ENCODE data around the gene YTHDF1.

Gene YTHDF1

GRCh38 chr20:63258781-63259180 lies 42.9 kb upstream of the YTHDF1 start:
- no peak for DNase-seq
- no peak overlapping the region for H2BK120ac ChIP-seq (ENCODE audit: low read depth, low read length)
- no peak overlapping the region for H3K14ac ChIP-seq (ENCODE audit: low read length in 2 of 2)
- WGBS = 70% methylated on average over 8 of the region's 8 CpGs
- H3K4ac ChIP-seq (ENCODE audit: low read depth in 1 of 2, low read length in 2 of 2) = no peak overlapping the region
- no peak overlapping the region for H3K4me3 ChIP-seq (ENCODE audit: insufficient read depth in 1 of 2, low read depth in 1 of 2, low read length in 2 of 2)
- no peak overlapping the region for H3K4me2 ChIP-seq (ENCODE audit: low read length, poor library complexity, severe bottlenecking)
- no peaks in the 10 kb centered on the region for H3K9me3 ChIP-seq (ENCODE audit: control insufficient read depth, low read length)
- H3K79me1 ChIP-seq (replicated peaks; ENCODE audit: low read length, poor library complexity, severe bottlenecking) = peaks cover 4% of the 10 kb centered on the region
- H4K91ac ChIP-seq (ENCODE audit: low read length) = no peak overlapping the region
- no peak overlapping the region for H2AK5ac ChIP-seq (ENCODE audit: low read length, severe bottlenecking)
- H2BK15ac ChIP-seq (ENCODE audit: low read depth, poor library complexity, severe bottlenecking) = no peak overlapping the region
- H3K9ac ChIP-seq (ENCODE audit: low read length) = no peak overlapping the region
- H2BK12ac ChIP-seq (ENCODE audit: low read length in 2 of 2) = no peak overlapping the region
- no peak overlapping the region for H4K8ac ChIP-seq (ENCODE audit: low read length)
- no peak overlapping the region for H3K27ac ChIP-seq (ENCODE audit: low read length, poor library complexity, severe bottlenecking)
- no peak overlapping the region for H2AFZ ChIP-seq (ENCODE audit: low read depth, low read length)
- H3K36me3 ChIP-seq (ENCODE audit: control insufficient read depth in 1 of 2, insufficient read depth in 2 of 2, low read depth in 1 of 2, low read length in 2 of 2) = peaks cover 0 to 38% of the 10 kb centered on the region in 2 experiments
- no peak overlapping the region for H2BK5ac ChIP-seq (ENCODE audit: low read depth, low read length, poor library complexity, severe bottlenecking)
- H3K27me3 ChIP-seq (ENCODE audit: control insufficient read depth in 1 of 2, insufficient read depth in 1 of 2, low read length in 2 of 2) = peaks cover 14 to 90% of the 10 kb centered on the region in 2 experiments
- no peak overlapping the region for H3K23ac ChIP-seq (ENCODE audit: low read length in 2 of 2)
- no peak overlapping the region for H3K18ac ChIP-seq (ENCODE audit: low read depth in 1 of 2, low read length in 2 of 2)
- peaks cover 54% of the 10 kb centered on the region for H3K4me1 ChIP-seq (ENCODE audit: control insufficient read depth, insufficient read depth, low read depth, low read length)

- Histone ChIP-seq H4K91ac (ENCODE audit: low read length) (no peak overlapping the region), H2BK120ac (ENCODE audit: low read depth, low read length) (no peak overlapping the region), H3K9me3 (ENCODE audit: control insufficient read depth, low read length) (no peaks in the 10 kb centered on the region), H3K4me2 (ENCODE audit: low read length, poor library complexity, severe bottlenecking) (no peak overlapping the region), H2BK15ac (ENCODE audit: low read depth, poor library complexity, severe bottlenecking) (no peak overlapping the region), H3K14ac (ENCODE audit: low read length in 2 of 2) (no peak overlapping the region), H3K36me3 (ENCODE audit: control insufficient read depth in 1 of 2, insufficient read depth in 2 of 2, low read depth in 1 of 2, low read length in 2 of 2) (peaks cover 0 to 38% of the 10 kb centered on the region in 2 experiments), H3K4me1 (ENCODE audit: control insufficient read depth, insufficient read depth, low read depth, low read length) (peaks cover 61% of the 10 kb centered on the region), H2BK5ac (ENCODE audit: low read depth, low read length, poor library complexity, severe bottlenecking) (no peak overlapping the region), H2BK12ac (ENCODE audit: low read length in 2 of 2) (no peak overlapping the region), H3K27me3 (ENCODE audit: control insufficient read depth in 1 of 2, insufficient read depth in 1 of 2, low read length in 2 of 2) (peaks cover 19 to 91% of the 10 kb centered on the region in 2 experiments), H4K8ac (ENCODE audit: low read length) (no peak overlapping the region), H3K18ac (ENCODE audit: low read depth in 1 of 2, low read length in 2 of 2) (no peak overlapping the region), H3K4ac (ENCODE audit: low read depth in 1 of 2, low read length in 2 of 2) (no peak overlapping the region), H3K9ac (ENCODE audit: low read length) (no peak overlapping the region), H3K23ac (ENCODE audit: low read length in 2 of 2) (no peak overlapping the region), H2AK5ac (ENCODE audit: low read length, severe bottlenecking) (no peak overlapping the region), H3K27ac (ENCODE audit: low read length, poor library complexity, severe bottlenecking) (no peak overlapping the region), H3K4me3 (ENCODE audit: insufficient read depth in 1 of 2, low read depth in 1 of 2, low read length in 2 of 2) (no peak overlapping the region), H3K79me1 (replicated peaks; ENCODE audit: low read length, poor library complexity, severe bottlenecking) (peaks cover 4% of the 10 kb centered on the region), H2AFZ (ENCODE audit: low read depth, low read length) (no peak overlapping the region)
- no peak for DNase-seq
- WGBS = 92% methylated on average over 10 of the region's 13 CpGs
These were observed 41.7 kb upstream of the YTHDF1 start for GRCh38 chr20:63257629-63258028.

DNA sequence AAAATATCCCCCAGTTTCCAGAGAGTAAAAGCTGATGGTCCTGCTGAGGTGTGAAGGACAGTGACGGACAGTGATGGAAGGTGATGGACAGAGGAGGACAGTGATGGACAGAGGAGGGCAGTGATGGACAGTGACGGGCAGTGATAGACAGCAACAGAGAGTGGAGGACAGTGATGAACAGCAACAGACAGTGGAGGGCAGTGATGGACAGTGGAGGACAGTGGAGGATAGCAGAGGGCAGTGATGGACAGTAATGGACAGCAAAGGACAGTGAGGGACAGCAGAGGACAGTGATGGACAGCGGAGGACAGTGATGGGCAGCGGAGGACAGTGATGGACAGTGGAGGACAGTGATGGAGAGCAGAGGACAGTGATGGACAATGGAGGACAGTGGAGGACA lies 41.0 kb upstream of the YTHDF1 start:
- H2BK15ac ChIP-seq (ENCODE audit: low read depth, poor library complexity, severe bottlenecking) = no peak overlapping the region
- no peak overlapping the region for H3K23ac ChIP-seq (ENCODE audit: low read length in 2 of 2)
- H3K27me3 ChIP-seq (ENCODE audit: control insufficient read depth in 1 of 2, insufficient read depth in 1 of 2, low read length in 2 of 2) = peaks cover 25 to 93% of the 10 kb centered on the region in 2 experiments
- no peak overlapping the region for H2BK5ac ChIP-seq (ENCODE audit: low read depth, low read length, poor library complexity, severe bottlenecking)
- H3K36me3 ChIP-seq (ENCODE audit: control insufficient read depth in 1 of 2, insufficient read depth in 2 of 2, low read depth in 1 of 2, low read length in 2 of 2) = peaks cover 0 to 38% of the 10 kb centered on the region in 2 experiments
- WGBS = 94% methylated on average over 4 of the region's 4 CpGs
- H3K4me1 ChIP-seq (ENCODE audit: control insufficient read depth, insufficient read depth, low read depth, low read length) = peaks cover 63% of the 10 kb centered on the region
- no peak overlapping the region for H2BK120ac ChIP-seq (ENCODE audit: low read depth, low read length)
- H3K9me3 ChIP-seq (ENCODE audit: control insufficient read depth, low read length) = no peaks in the 10 kb centered on the region
- peaks cover 4% of the 10 kb centered on the region for H3K79me1 ChIP-seq (replicated peaks; ENCODE audit: low read length, poor library complexity, severe bottlenecking)
- H3K4me3 ChIP-seq (ENCODE audit: insufficient read depth in 1 of 2, low read depth in 1 of 2, low read length in 2 of 2) = no peak overlapping the region
- H3K14ac ChIP-seq (ENCODE audit: low read length in 2 of 2) = peak overlapping the region in 1 of 2 experiments; percentile 9
- no peak overlapping the region for H3K9ac ChIP-seq (ENCODE audit: low read length)
- H2AK5ac ChIP-seq (ENCODE audit: low read length, severe bottlenecking) = no peak overlapping the region
- H3K27ac ChIP-seq (ENCODE audit: low read length, poor library complexity, severe bottlenecking) = no peak overlapping the region
- no peak for DNase-seq
- H3K4ac ChIP-seq (ENCODE audit: low read depth in 1 of 2, low read length in 2 of 2) = no peak overlapping the region
- no peak overlapping the region for H3K4me2 ChIP-seq (ENCODE audit: low read length, poor library complexity, severe bottlenecking)
- no peak overlapping the region for H2AFZ ChIP-seq (ENCODE audit: low read depth, low read length)
- H4K8ac ChIP-seq (ENCODE audit: low read length) = no peak overlapping the region
- H3K18ac ChIP-seq (ENCODE audit: low read depth in 1 of 2, low read length in 2 of 2) = no peak overlapping the region
- no peak overlapping the region for H2BK12ac ChIP-seq (ENCODE audit: low read length in 2 of 2)
- H4K91ac ChIP-seq (ENCODE audit: low read length) = peak overlapping the region; percentile 63

- Histone ChIP-seq H2BK120ac (ENCODE audit: low read depth, low read length) (no peak overlapping the region), H4K91ac (ENCODE audit: low read length) (no peak overlapping the region), H3K4me1 (ENCODE audit: control insufficient read depth, insufficient read depth, low read depth, low read length) (peaks cover 58% of the 10 kb centered on the region), H2BK5ac (ENCODE audit: low read depth, low read length, poor library complexity, severe bottlenecking) (no peak overlapping the region), H4K8ac (ENCODE audit: low read length) (no peak overlapping the region), H3K23ac (ENCODE audit: low read length in 2 of 2) (no peak overlapping the region), H2BK15ac (ENCODE audit: low read depth, poor library complexity, severe bottlenecking) (no peak overlapping the region), H2AK5ac (ENCODE audit: low read length, severe bottlenecking) (no peak overlapping the region), H3K4me3 (ENCODE audit: insufficient read depth in 1 of 2, low read depth in 1 of 2, low read length in 2 of 2) (no peak overlapping the region), H3K9ac (ENCODE audit: low read length) (no peak overlapping the region), H3K18ac (ENCODE audit: low read depth in 1 of 2, low read length in 2 of 2) (peak overlapping the region in 1 of 2 experiments; percentile 11), H3K27ac (ENCODE audit: low read length, poor library complexity, severe bottlenecking) (no peak overlapping the region), H2BK12ac (ENCODE audit: low read length in 2 of 2) (no peak overlapping the region), H3K14ac (ENCODE audit: low read length in 2 of 2) (no peak overlapping the region), H3K27me3 (ENCODE audit: control insufficient read depth in 1 of 2, insufficient read depth in 1 of 2, low read length in 2 of 2) (peaks cover 26 to 88% of the 10 kb centered on the region in 2 experiments), H3K4me2 (ENCODE audit: low read length, poor library complexity, severe bottlenecking) (no peak overlapping the region), H3K79me1 (replicated peaks; ENCODE audit: low read length, poor library complexity, severe bottlenecking) (peaks cover 7% of the 10 kb centered on the region), H3K4ac (ENCODE audit: low read depth in 1 of 2, low read length in 2 of 2) (no peak overlapping the region), H2AFZ (ENCODE audit: low read depth, low read length) (no peak overlapping the region), H3K36me3 (ENCODE audit: control insufficient read depth in 1 of 2, insufficient read depth in 2 of 2, low read depth in 1 of 2, low read length in 2 of 2) (peaks cover 0 to 38% of the 10 kb centered on the region in 2 experiments), H3K9me3 (ENCODE audit: control insufficient read depth, low read length) (no peaks in the 10 kb centered on the region)
- WGBS = 70% methylated on average over 31 of the region's 31 CpGs
- no peak for DNase-seq
These were observed 40.2 kb upstream of the YTHDF1 start for GRCh38 chr20:63255931-63256704.

Measured in mesenchymal stem cell (in vitro differentiated cells and primary cell).